Measurements from ENCODE around the gene IL18BP. TPM values are rescaled to one million over a fixed set of nuclear protein-coding genes. Genes with fewer than 3 reads are reported as not detected.

Gene IL18BP
- total RNA-seq, 4 donors from 2014 or later, result 5.1 to 11.6 (median 6.3) TPM

GRCh38 chr11:72023335-72023734, 24.6 kb downstream of the IL18BP start:
- no peak overlapping the region for H3K27ac ChIP-seq
- no peaks in the 10 kb centered on the region for H3K27me3 ChIP-seq
- no peaks in the 10 kb centered on the region for H3K9me3 ChIP-seq
- H3K4me3 ChIP-seq, result no peak overlapping the region
- peaks cover 6 to 83% (median 56%) of the 10 kb centered on the region in 3 donors for H3K36me3 ChIP-seq
- WGBS, 2 donors, result 59 to 71% methylated on average over 4 of the region's 4 CpGs
- H3K4me1 ChIP-seq, result peaks cover 0 to 48% (median 19%) of the 10 kb centered on the region in 4 donors
- no peak for DNase-seq (ENCODE audit: low spot score in 2 of 2)
- TF ChIP-seq EP300 (IDR thresholded peaks at IDR 0.05), result no peak
- TF ChIP-seq POLR2A (IDR thresholded peaks at IDR 0.05), result no peak
- TF ChIP-seq, protein P1, sequence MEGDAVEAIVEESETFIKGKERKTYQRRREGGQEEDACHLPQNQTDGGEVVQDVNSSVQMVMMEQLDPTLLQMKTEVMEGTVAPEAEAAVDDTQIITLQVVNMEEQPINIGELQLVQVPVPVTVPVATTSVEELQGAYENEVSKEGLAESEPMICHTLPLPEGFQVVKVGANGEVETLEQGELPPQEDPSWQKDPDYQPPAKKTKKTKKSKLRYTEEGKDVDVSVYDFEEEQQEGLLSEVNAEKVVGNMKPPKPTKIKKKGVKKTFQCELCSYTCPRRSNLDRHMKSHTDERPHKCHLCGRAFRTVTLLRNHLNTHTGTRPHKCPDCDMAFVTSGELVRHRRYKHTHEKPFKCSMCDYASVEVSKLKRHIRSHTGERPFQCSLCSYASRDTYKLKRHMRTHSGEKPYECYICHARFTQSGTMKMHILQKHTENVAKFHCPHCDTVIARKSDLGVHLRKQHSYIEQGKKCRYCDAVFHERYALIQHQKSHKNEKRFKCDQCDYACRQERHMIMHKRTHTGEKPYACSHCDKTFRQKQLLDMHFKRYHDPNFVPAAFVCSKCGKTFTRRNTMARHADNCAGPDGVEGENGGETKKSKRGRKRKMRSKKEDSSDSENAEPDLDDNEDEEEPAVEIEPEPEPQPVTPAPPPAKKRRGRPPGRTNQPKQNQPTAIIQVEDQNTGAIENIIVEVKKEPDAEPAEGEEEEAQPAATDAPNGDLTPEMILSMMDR (IDR thresholded peaks at IDR 0.05), result no peak

DNA sequence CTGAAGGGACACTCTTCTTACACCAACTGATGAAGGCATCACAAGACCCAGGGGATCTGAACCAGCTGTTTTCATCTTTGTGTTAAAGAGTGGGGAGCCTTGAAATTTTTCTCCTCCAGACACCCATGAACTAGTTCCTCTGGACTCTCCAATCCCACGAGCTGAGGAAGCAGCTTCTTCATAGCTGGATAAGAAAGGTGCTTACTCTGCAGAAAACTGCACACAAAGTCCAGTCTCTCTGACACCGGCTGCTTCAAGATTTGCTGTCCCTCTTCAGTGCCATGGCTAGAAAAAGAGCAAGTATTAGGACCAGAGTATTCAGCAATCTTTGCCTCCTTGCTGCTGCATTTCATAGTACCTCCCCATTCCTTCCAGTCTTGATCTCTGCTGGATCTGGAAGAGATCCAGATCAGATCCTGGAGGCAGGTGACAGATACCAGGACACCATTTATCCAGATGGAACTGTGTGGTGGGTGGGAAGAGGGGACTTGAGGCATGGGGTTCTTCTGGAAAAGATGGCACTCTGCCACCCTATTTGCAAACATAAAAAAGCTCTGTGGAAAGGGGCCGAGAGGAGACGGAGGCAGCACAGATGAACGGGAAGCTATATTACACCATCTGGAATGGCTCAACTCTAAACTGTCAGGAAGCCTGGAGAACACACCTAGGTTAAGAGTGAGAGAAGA, 25.5 kb downstream of the IL18BP start:
- peaks cover 2 to 83% (median 56%) of the 10 kb centered on the region in 3 donors for H3K36me3 ChIP-seq
- no peaks in the 10 kb centered on the region for H3K27me3 ChIP-seq
- H3K4me1 ChIP-seq, result peaks cover 0 to 55% (median 20%) of the 10 kb centered on the region in 4 donors
- DNase-seq (ENCODE audit: low spot score in 2 of 2), result no peak
- TF ChIP-seq, protein P1 (IDR thresholded peaks at IDR 0.05), result no peak
- TF ChIP-seq POLR2A (IDR thresholded peaks at IDR 0.05) (no peak), EP300 (IDR thresholded peaks at IDR 0.05) (no peak)
- H3K27ac ChIP-seq, result peak overlapping the region in 2 of 4 donors; percentile 42 to 68
- H3K9me3 ChIP-seq, result no peaks in the 10 kb centered on the region
- WGBS, 2 donors, result 38 to 43% methylated on average over 5 of the region's 5 CpGs
- H3K4me3 ChIP-seq, result no peak overlapping the region

- Histone ChIP-seq H3K27ac (peak overlapping the region in 2 of 4 donors; percentile 40 to 42), H3K27me3 (no peaks in the 10 kb centered on the region), H3K4me1 (peaks cover 0 to 74% (median 23%) of the 10 kb centered on the region in 4 donors), H3K4me3 (no peak overlapping the region), H3K9me3 (no peaks in the 10 kb centered on the region), H3K36me3 (peaks cover 2 to 83% (median 45%) of the 10 kb centered on the region in 3 donors)
- TF ChIP-seq EP300 (IDR thresholded peaks at IDR 0.05) (no peak), POLR2A (IDR thresholded peaks at IDR 0.05) (no peak)
- TF ChIP-seq, protein P1 (IDR thresholded peaks at IDR 0.05), result no peak
- DNase-seq (ENCODE audit: low spot score in 2 of 2), result no peak
- 36 to 40% methylated on average over 1 of the region's 1 CpG for WGBS, 2 donors
Measured at GRCh38 chr11:72026090-72026489, 27.4 kb downstream of the IL18BP start.

GRCh38 chr11:72030472-72031045, 31.9 kb downstream of the IL18BP start:
- peak overlapping the region in 1 of 4 donors; percentile 27 for H3K27ac ChIP-seq
- no peaks in the 10 kb centered on the region for H3K9me3 ChIP-seq
- WGBS, 2 donors, result 25 to 52% methylated on average over 1 of the region's 1 CpG
- DNase-seq (ENCODE audit: low spot score in 2 of 2), result no peak
- H3K4me3 ChIP-seq, result no peak overlapping the region
- peaks cover 0 to 93% (median 27%) of the 10 kb centered on the region in 4 donors for H3K4me1 ChIP-seq
- TF ChIP-seq, protein P1 (IDR thresholded peaks at IDR 0.05), result no peak
- TF ChIP-seq POLR2A (IDR thresholded peaks at IDR 0.05), result no peak
- no peaks in the 10 kb centered on the region for H3K27me3 ChIP-seq
- H3K36me3 ChIP-seq, result peaks cover 0 to 86% (median 26%) of the 10 kb centered on the region in 3 donors

DNA sequence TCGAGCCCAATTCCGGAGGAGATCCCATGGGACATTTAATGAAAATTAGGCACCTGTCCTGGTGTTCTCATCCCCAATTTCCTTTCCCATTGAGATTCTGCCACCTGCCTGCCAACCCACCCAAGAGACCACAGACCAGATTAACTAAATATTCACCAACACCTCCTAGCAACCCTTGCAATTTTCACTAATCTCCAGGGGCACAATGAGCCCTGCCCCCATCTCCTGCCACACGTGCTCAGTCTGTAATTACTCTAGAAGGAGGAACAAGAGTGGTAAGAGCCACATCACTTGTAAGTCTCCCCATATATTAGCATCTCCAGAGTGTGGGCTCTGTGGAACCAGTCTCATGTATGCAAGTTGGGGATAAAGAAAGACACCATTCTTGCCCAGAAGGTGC, 38.0 kb downstream of the IL18BP start:
- Histone ChIP-seq H3K36me3 (peaks cover 0 to 40% (median 7%) of the 10 kb centered on the region in 3 donors), H3K4me3 (no peak overlapping the region), H3K9me3 (no peaks in the 10 kb centered on the region), H3K27ac (peak overlapping the region in 2 of 4 donors; percentile 31 to 36), H3K4me1 (peaks cover 0 to 78% (median 43%) of the 10 kb centered on the region in 4 donors), H3K27me3 (no peaks in the 10 kb centered on the region)
- WGBS, 2 donors, result 35 to 45% methylated on average over 3 of the region's 3 CpGs
- TF ChIP-seq, protein P1 (IDR thresholded peaks at IDR 0.05), result no peak
- no peak for TF ChIP-seq EP300 (IDR thresholded peaks at IDR 0.05)
- no peak for TF ChIP-seq POLR2A (IDR thresholded peaks at IDR 0.05)
- DNase-seq (ENCODE audit: low spot score in 2 of 2), result no peak
